NB4 (cell line): ENCODE results near the gene NPB.

Source experiments
- DNase-seq: peaks from one replicate; pipeline ENCODE4 v3.0.0; 2010; ENCODE audit warnings: low read depth
- H3K4me3 ChIP-seq: one replicate; pipeline ENCODE4 v1.5.1; 2011; ENCODE audit warnings: mild to moderate bottlenecking, low read depth, low read length, moderate library complexity
- CTCF ChIP-seq: IDR thresholded peaks from one replicate; pipeline ENCODE4 v1.5.1; 2012; ENCODE audit warnings: low read depth, low read length
- MAX ChIP-seq: IDR thresholded peaks from 2 replicates; pipeline ENCODE4 v1.6.1; 2011; ENCODE audit warnings: low read depth, low read length
- MYC ChIP-seq: IDR thresholded peaks from 2 replicates; pipeline ENCODE4 v1.6.1; 2011; ENCODE audit warnings: low read depth, low read length
- POLR2A ChIP-seq: IDR thresholded peaks from 2 replicates; pipeline ENCODE4 v1.6.1; 2011; ENCODE audit warnings: mild to moderate bottlenecking; ENCODE audit not compliant: insufficient read length; ENCODE audit errors: extremely low read depth

The NPB gene

GRCh38 chr17:81859906-81860755, 41.9 kb upstream of the NPB start, which contains the start of gene P4HB:
Gene P4HB (minus strand): TSS chr17:81860535. CDS start chr17:81860471, 64 bp downstream.
- H3K4me3 ChIP-seq, result peak within 1 kb of the TSS; percentile 84
- DNase-seq, result no peak
- TF ChIP-seq CTCF, result no peak
- TF ChIP-seq MYC, result peak; percentile 70
- TF ChIP-seq POLR2A, result peak; percentile 91
- TF ChIP-seq MAX, result peak; percentile 46; the same call in 1 of the 2 replicates

- H3K4me3 ChIP-seq, result peak overlapping the region; percentile 80
- peak; percentile 82 for TF ChIP-seq POLR2A
- no peak for TF ChIP-seq CTCF
- peak; percentile 93 for TF ChIP-seq MYC
- peak; percentile 86 for TF ChIP-seq MAX
- peak; percentile 100 for DNase-seq
Observed at GRCh38 chr17:81860756-81861568, 41.1 kb upstream of the NPB start.

- no peak for TF ChIP-seq MAX
- TF ChIP-seq CTCF, result no peak
- no peak for TF ChIP-seq MYC
- no peak for TF ChIP-seq POLR2A
- peak; percentile 61 for DNase-seq
- peak overlapping the region; percentile 28 for H3K4me3 ChIP-seq
Observed at GRCh38 chr17:81863123-81863675, 38.8 kb upstream of the NPB start.

GRCh38 chr17:81863833-81864768, 37.9 kb upstream of the NPB start:
- DNase-seq, result no peak
- H3K4me3 ChIP-seq, result no peak overlapping the region
- TF ChIP-seq POLR2A (no peak), MYC (no peak)

GRCh38 chr17:81865358-81865732, 36.7 kb upstream of the NPB start:
- DNase-seq, result no peak
- TF ChIP-seq MYC, result no peak
- no peak for TF ChIP-seq MAX

GRCh38 chr17:81865733-81866439, 36.2 kb upstream of the NPB start:
- TF ChIP-seq POLR2A (no peak), MAX (no peak), CTCF (no peak), MYC (no peak)
- H3K4me3 ChIP-seq, result no peak overlapping the region
- DNase-seq, result peak; percentile 35

More at GRCh38 chr17:81865358-81865732, 36.7 kb upstream of the NPB start:
- H3K4me3 ChIP-seq, result no peak overlapping the region
